Left cardiac atrium (tissue), 4 donors: ENCODE data around the gene RPSA. TPM values are rescaled to one million over a fixed set of nuclear protein-coding genes. Genes with fewer than 3 reads are reported as not detected.
"Not testable (repeated sequence)": the region's sequence is repeated elsewhere in the genome, so short reads cannot be mapped to it uniquely, and the experiment has no call there.

Experiments used
- ATAC-seq, 2 donors: fragments of 200-7000 bp; cut with Tn5 transposase; one replicate each; pipeline ENCODE4 v1.9.1; 2020; ENCODE audit warnings: mild to moderate bottlenecking in 2 of 2, moderate library complexity in 2 of 2
- DNase-seq: peaks from one replicate; pipeline ENCODE4 v3.0.0-alpha.2; 2020
- intact Hi-C, 2 donors: fragments of 100-400 bp; cut with DNase I; formaldehyde crosslinking; loops; one replicate each; pipeline versions ENCODE4 v1.14.1 to v1.15.1; 2022 to 2023
- total RNA-seq, 2 donors: library from RNA; stranded (reverse); fragmentation: NEBNext Ultra II Directional; extraction: Animal tissue kit (Norgen Biotek cat#: 25700); gene quantifications; one replicate each; pipeline ENCODE4 v1.2.1, GENCODE V29; 2021
- donor health status: DM: no; HTN: yes; CAD: no.
- donor health status: DM: no; HTN: yes; CAD: no; lungs with severe emphysema.
- donor health status: DM: yes; HTN: yes; CAD: no.
- donor health status: Dilated cardiomyopathy.

The RPSA gene
- total RNA-seq, 2 donors from 2014 or later: 535 to 579 TPM

GRCh38 chr3:39446444-39446843 is 39.9 kb downstream of the RPSA start:
- intact Hi-C loops: no loop called here
- ATAC-seq (no peak), DNase-seq (no peak)

- intact Hi-C loops: loop anchor here in 1 of 2 donors (2.0 kb wide), 1 partner anchor 51 kb away; no protein-coding TSS in a partner anchor
- DNase-seq: peak; percentile 51
- peak; percentile 92 to 93 for ATAC-seq
Observed at GRCh38 chr3:39447637-39448483, 41.3 kb downstream of the RPSA start.

GRCh38 chr3:39448506-39449233 is 42.1 kb downstream of the RPSA start:
- no peak for ATAC-seq
- DNase-seq: no peak
- intact Hi-C loops: loop anchor here in 1 of 2 donors (2.0 kb wide), 1 partner anchor 50 kb away; no protein-coding TSS in a partner anchor

GRCh38 chr3:39449796-39450195 is 43.3 kb downstream of the RPSA start:
- ATAC-seq (no peak), DNase-seq (no peak)
- intact Hi-C loops: loop anchor here in 1 of 2 donors (2.0 kb wide), 1 partner anchor 49 kb away; no protein-coding TSS in a partner anchor

- intact Hi-C loops: no loop called here
- ATAC-seq: no peak
- DNase-seq: no peak
Observed at GRCh38 chr3:39453134-39453533, 46.6 kb downstream of the RPSA start.

GRCh38 chr3:39453872-39454271 is 47.4 kb downstream of the RPSA start:
- ATAC-seq, DNase-seq, intact Hi-C loops: not testable (repeated sequence)

GRCh38 chr3:39454591-39455217 is 48.2 kb downstream of the RPSA start:
- intact Hi-C loops: no loop called here
- no peak for ATAC-seq
- DNase-seq: no peak

GRCh38 chr3:39456159-39456558 is 49.6 kb downstream of the RPSA start:
- ATAC-seq (no peak), DNase-seq (no peak)
- intact Hi-C loops: no loop called here

- intact Hi-C loops: no loop called here
- ATAC-seq: no peak
Observed at GRCh38 chr3:39457361-39457760, 50.8 kb downstream of the RPSA start.

GRCh38 chr3:39458579-39458978 is 52.1 kb downstream of the RPSA start:
- DNase-seq, intact Hi-C loops, ATAC-seq: not testable (repeated sequence)

More at GRCh38 chr3:39457361-39457760, 50.8 kb downstream of the RPSA start:
- DNase-seq: no peak

- ATAC-seq: no peak
- intact Hi-C loops: no loop called here
- no peak for DNase-seq
Observed at GRCh38 chr3:39460677-39461076, 54.2 kb downstream of the RPSA start.

Other genes with a start within 250 kb of the RPSA start
- 100 to 1,000 TPM; 160 to 242 TPM for gene XIRP1, start 214.1 kb upstream of the RPSA start, total RNA-seq
- gene CX3CR1, start 126.7 kb upstream of the RPSA start, total RNA-seq: 1 to 10 TPM in 1 of 2 donors, under 1 TPM in 1; 0.60 to 1.4 TPM
- gene CCR8, start 77.0 kb upstream of the RPSA start, total RNA-seq: not detected
- gene SLC25A38, start 23.4 kb upstream of the RPSA start, total RNA-seq: 10 to 100 TPM; 12.0 to 13.7 TPM
- gene MOBP, start 61.0 kb downstream of the RPSA start, total RNA-seq: under 1 TPM in 1 of 2 donors, not detected in 1; 0.10 TPM